ENCODE measurements around the gene EXD3.
"Not testable (repeated sequence)": the region's sequence is repeated elsewhere in the genome, so short reads cannot be mapped to it uniquely, and the experiment has no call there.

The EXD3 gene

DNA sequence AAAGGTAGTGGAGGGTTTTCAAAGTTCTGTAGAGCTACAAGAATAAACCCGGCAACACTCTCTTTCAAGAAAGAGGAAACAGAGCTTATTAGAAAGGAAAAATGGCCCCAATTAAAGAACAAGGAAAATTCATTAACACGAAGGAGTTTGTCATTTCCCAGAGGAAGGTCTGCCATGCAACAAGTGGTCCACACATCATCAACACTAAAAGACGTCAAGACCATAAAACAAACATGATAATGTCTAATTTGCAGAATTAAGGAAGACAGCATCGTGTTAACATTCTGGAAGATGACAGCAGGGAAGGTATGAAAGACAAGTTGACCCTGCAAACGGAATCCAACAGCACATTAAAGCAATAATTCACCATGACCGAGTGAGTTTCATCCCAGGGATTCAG, 92.3 kb downstream of the EXD3 start:
- Histone ChIP-seq H3K4ac (ENCODE audit: low read length) (no peak overlapping the region), H2AFZ (ENCODE audit: low read length) (no peak overlapping the region), H3K9ac (ENCODE audit: low read depth, low read length, poor library complexity) (no peak overlapping the region), H3K4me1 (ENCODE audit: control insufficient read depth in 2 of 2, insufficient read depth in 1 of 2, low read depth in 1 of 2, low read length in 2 of 2) (peaks cover 0 to 1% of the 10 kb centered on the region in 2 donors), H2BK15ac (ENCODE audit: low read length) (no peak overlapping the region), H3K79me1 (ENCODE audit: low read depth, low read length) (no peaks in the 10 kb centered on the region), H3K23ac (ENCODE audit: low read depth, low read length, poor library complexity) (no peak overlapping the region), H2AK5ac (ENCODE audit: low read depth, low read length) (no peak overlapping the region), H4K8ac (ENCODE audit: low read depth, low read length) (no peak overlapping the region), H4K91ac (ENCODE audit: low read depth, low read length, poor library complexity) (no peak overlapping the region), H3K4me2 (ENCODE audit: insufficient read depth, low read length, poor library complexity, severe bottlenecking) (no peak overlapping the region), H3K9me3 (replicated peaks in 1 of 2; ENCODE audit: control insufficient read depth in 2 of 2, insufficient read depth in 1 of 2, low read depth in 1 of 2, low read length in 2 of 2) (no peaks in the 10 kb centered on the region), H3K27me3 (ENCODE audit: control insufficient read depth in 3 of 3, insufficient read depth in 3 of 3, low read depth in 1 of 3, low read length in 3 of 3) (no peaks in the 10 kb centered on the region), H3K18ac (ENCODE audit: low read length) (no peak overlapping the region), H2BK12ac (ENCODE audit: low read length) (no peak overlapping the region), H3K27ac (replicated peaks; ENCODE audit: low read length) (no peak overlapping the region), H2BK120ac (ENCODE audit: low read depth, low read length) (no peak overlapping the region), H3K4me3 (ENCODE audit: low read length in 2 of 2) (no peak overlapping the region), H2BK5ac (ENCODE audit: low read length) (no peak overlapping the region), H3K14ac (ENCODE audit: low read length) (no peak overlapping the region), H3K36me3 (replicated peaks in 1 of 2; ENCODE audit: control insufficient read depth in 2 of 2, insufficient read depth in 2 of 2, low read length in 2 of 2) (no peaks in the 10 kb centered on the region)
- WGBS, 2 donors (ENCODE audit: extremely low coverage in 2 of 2, insufficient read length in 2 of 2, insufficient replicate concordance in 1 of 2): no CpG with 5 or more reads among the region's 6 CpGs
- DNase-seq (ENCODE audit: low spot score): no peak

DNA sequence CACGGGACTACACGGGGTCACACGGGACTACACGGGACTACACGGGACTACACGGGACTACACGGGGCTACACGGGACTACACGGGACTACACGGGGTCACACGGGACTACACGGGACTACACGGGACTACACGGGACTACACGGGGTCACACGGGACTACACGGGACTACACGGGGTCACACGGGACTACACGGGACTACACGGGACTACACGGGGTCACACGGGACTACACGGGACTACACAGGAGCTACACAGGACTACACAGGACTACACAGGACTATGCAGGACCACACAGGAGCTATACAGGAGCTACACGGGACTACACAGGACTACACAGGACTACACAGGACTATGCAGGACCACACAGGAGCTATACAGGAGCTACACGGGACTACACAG, 93.4 kb downstream of the EXD3 start:
- H3K79me1 ChIP-seq (ENCODE audit: low read depth, low read length); H3K23ac ChIP-seq (ENCODE audit: low read depth, low read length, poor library complexity); H3K27ac ChIP-seq (replicated peaks; ENCODE audit: low read length); H3K4me2 ChIP-seq (ENCODE audit: insufficient read depth, low read length, poor library complexity, severe bottlenecking); H2BK5ac ChIP-seq (ENCODE audit: low read length); H3K18ac ChIP-seq (ENCODE audit: low read length); H4K91ac ChIP-seq (ENCODE audit: low read depth, low read length, poor library complexity); DNase-seq (ENCODE audit: low spot score); H3K36me3 ChIP-seq (replicated peaks in 1 of 2; ENCODE audit: control insufficient read depth in 2 of 2, insufficient read depth in 2 of 2, low read length in 2 of 2); H2BK15ac ChIP-seq (ENCODE audit: low read length); H2AFZ ChIP-seq (ENCODE audit: low read length); H3K9me3 ChIP-seq (replicated peaks in 1 of 2; ENCODE audit: control insufficient read depth in 2 of 2, insufficient read depth in 1 of 2, low read depth in 1 of 2, low read length in 2 of 2); H2BK120ac ChIP-seq (ENCODE audit: low read depth, low read length); H4K8ac ChIP-seq (ENCODE audit: low read depth, low read length); H2AK5ac ChIP-seq (ENCODE audit: low read depth, low read length); H3K14ac ChIP-seq (ENCODE audit: low read length); H3K4me1 ChIP-seq (ENCODE audit: control insufficient read depth in 2 of 2, insufficient read depth in 1 of 2, low read depth in 1 of 2, low read length in 2 of 2); H2BK12ac ChIP-seq (ENCODE audit: low read length); H3K27me3 ChIP-seq (ENCODE audit: control insufficient read depth in 3 of 3, insufficient read depth in 3 of 3, low read depth in 1 of 3, low read length in 3 of 3); H3K4ac ChIP-seq (ENCODE audit: low read length); H3K9ac ChIP-seq (ENCODE audit: low read depth, low read length, poor library complexity); H3K4me3 ChIP-seq (ENCODE audit: low read length in 2 of 2): not testable (repeated sequence)
- no CpG with 5 or more reads among the region's 26 CpGs for WGBS, 2 donors (ENCODE audit: extremely low coverage in 2 of 2, insufficient read length in 2 of 2, insufficient replicate concordance in 1 of 2)

DNA sequence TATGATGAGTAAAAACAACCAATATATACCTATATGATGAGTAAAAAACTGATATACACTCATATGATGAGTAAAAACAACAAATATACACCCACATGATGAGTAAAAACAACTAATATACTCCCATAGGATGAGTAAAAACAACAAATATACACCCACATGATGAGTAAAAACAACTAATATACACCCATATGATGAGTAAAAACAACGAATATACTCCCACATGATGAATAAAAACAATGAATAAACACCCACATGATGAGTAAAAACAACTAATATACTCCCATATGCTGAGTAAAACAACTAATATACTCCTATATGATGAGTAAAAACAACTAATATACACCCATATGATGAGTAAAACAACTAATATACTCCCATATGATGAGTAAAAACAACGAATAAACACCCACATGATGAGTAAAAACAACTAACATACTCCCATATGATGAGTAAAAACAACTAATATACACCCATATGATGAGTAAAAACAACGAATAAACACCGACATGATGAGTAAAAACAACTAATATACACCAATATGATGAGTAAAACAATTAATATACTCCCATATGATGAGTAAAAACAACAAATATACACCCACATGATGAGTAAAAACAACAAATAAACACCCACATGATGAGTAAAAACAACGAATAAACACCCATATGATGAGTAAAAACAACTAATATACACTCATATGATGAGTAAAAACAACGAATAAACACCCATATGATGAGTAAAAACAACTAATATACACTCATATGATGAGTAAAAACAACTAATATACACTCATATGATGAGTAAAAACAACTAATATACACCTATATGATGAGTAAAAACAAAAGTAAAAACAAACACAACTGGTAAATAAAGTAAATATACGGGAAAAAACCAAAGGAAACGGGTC, 95.1 kb downstream of the EXD3 start:
- not testable (repeated sequence) for H2AFZ ChIP-seq (ENCODE audit: low read length); H3K27me3 ChIP-seq (ENCODE audit: control insufficient read depth in 3 of 3, insufficient read depth in 3 of 3, low read depth in 1 of 3, low read length in 3 of 3); H2BK12ac ChIP-seq (ENCODE audit: low read length); H3K4me3 ChIP-seq (ENCODE audit: low read length in 2 of 2); H3K4me1 ChIP-seq (ENCODE audit: control insufficient read depth in 2 of 2, insufficient read depth in 1 of 2, low read depth in 1 of 2, low read length in 2 of 2); H4K8ac ChIP-seq (ENCODE audit: low read depth, low read length); H3K4ac ChIP-seq (ENCODE audit: low read length); H2BK5ac ChIP-seq (ENCODE audit: low read length); H3K36me3 ChIP-seq (replicated peaks in 1 of 2; ENCODE audit: control insufficient read depth in 2 of 2, insufficient read depth in 2 of 2, low read length in 2 of 2); H3K18ac ChIP-seq (ENCODE audit: low read length); H3K4me2 ChIP-seq (ENCODE audit: insufficient read depth, low read length, poor library complexity, severe bottlenecking); H3K9ac ChIP-seq (ENCODE audit: low read depth, low read length, poor library complexity); H2BK15ac ChIP-seq (ENCODE audit: low read length); H3K27ac ChIP-seq (replicated peaks; ENCODE audit: low read length); DNase-seq (ENCODE audit: low spot score); H2AK5ac ChIP-seq (ENCODE audit: low read depth, low read length); H3K79me1 ChIP-seq (ENCODE audit: low read depth, low read length); H2BK120ac ChIP-seq (ENCODE audit: low read depth, low read length); H3K23ac ChIP-seq (ENCODE audit: low read depth, low read length, poor library complexity); H4K91ac ChIP-seq (ENCODE audit: low read depth, low read length, poor library complexity); H3K14ac ChIP-seq (ENCODE audit: low read length); H3K9me3 ChIP-seq (replicated peaks in 1 of 2; ENCODE audit: control insufficient read depth in 2 of 2, insufficient read depth in 1 of 2, low read depth in 1 of 2, low read length in 2 of 2)
- no CpG with 5 or more reads among the region's 8 CpGs for WGBS, 2 donors (ENCODE audit: extremely low coverage in 2 of 2, insufficient read length in 2 of 2, insufficient replicate concordance in 1 of 2)

DNA sequence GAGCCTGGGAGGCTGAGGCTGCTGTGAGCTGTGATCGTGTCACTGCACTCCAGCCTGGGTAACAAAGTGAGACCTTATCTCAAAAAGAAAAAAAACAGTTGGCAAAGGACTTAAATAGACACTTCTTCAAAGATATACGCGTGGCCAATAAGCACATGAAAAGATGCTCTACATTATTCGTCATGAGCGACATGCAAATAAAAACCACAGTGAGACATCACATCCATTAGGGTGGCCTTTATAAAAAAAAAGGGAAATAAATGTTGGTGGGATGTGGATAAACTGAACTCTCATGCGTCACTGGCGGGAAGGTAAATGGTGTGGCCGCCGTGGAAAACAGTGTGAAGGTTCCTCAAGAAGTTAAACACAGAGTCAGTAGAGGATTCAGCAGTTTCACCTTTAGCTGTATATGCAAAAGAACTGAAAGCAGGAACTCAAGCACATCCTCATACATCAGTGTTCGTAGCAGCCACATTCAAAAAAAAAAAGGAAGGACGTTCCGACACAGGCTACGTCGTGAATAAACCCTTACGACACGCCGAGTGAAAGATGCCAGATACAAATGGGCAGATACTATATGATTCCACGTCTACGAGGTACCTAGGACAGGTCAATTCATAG, 96.4 kb downstream of the EXD3 start:
- no peaks in the 10 kb centered on the region for H3K36me3 ChIP-seq (replicated peaks in 1 of 2; ENCODE audit: control insufficient read depth in 2 of 2, insufficient read depth in 2 of 2, low read length in 2 of 2)
- H4K8ac ChIP-seq (ENCODE audit: low read depth, low read length): no peak overlapping the region
- no peak overlapping the region for H3K14ac ChIP-seq (ENCODE audit: low read length)
- H3K27ac ChIP-seq (replicated peaks; ENCODE audit: low read length): no peak overlapping the region
- H3K27me3 ChIP-seq (ENCODE audit: control insufficient read depth in 3 of 3, insufficient read depth in 3 of 3, low read depth in 1 of 3, low read length in 3 of 3): no peaks in the 10 kb centered on the region
- no peak overlapping the region for H3K4me3 ChIP-seq (ENCODE audit: low read length in 2 of 2)
- no peak overlapping the region for H4K91ac ChIP-seq (ENCODE audit: low read depth, low read length, poor library complexity)
- H2BK15ac ChIP-seq (ENCODE audit: low read length): no peak overlapping the region
- H3K79me1 ChIP-seq (ENCODE audit: low read depth, low read length): no peaks in the 10 kb centered on the region
- no CpG with 5 or more reads among the region's 19 CpGs for WGBS, 2 donors (ENCODE audit: extremely low coverage in 2 of 2, insufficient read length in 2 of 2, insufficient replicate concordance in 1 of 2)
- peaks cover 0 to 6% of the 10 kb centered on the region in 2 donors for H3K9me3 ChIP-seq (replicated peaks in 1 of 2; ENCODE audit: control insufficient read depth in 2 of 2, insufficient read depth in 1 of 2, low read depth in 1 of 2, low read length in 2 of 2)
- H2AFZ ChIP-seq (ENCODE audit: low read length): no peak overlapping the region
- H3K4me1 ChIP-seq (ENCODE audit: control insufficient read depth in 2 of 2, insufficient read depth in 1 of 2, low read depth in 1 of 2, low read length in 2 of 2): no peaks in the 10 kb centered on the region
- no peak overlapping the region for H3K23ac ChIP-seq (ENCODE audit: low read depth, low read length, poor library complexity)
- no peak overlapping the region for H3K4me2 ChIP-seq (ENCODE audit: insufficient read depth, low read length, poor library complexity, severe bottlenecking)
- H2BK120ac ChIP-seq (ENCODE audit: low read depth, low read length): no peak overlapping the region
- H3K9ac ChIP-seq (ENCODE audit: low read depth, low read length, poor library complexity): no peak overlapping the region
- H2AK5ac ChIP-seq (ENCODE audit: low read depth, low read length): no peak overlapping the region
- no peak overlapping the region for H2BK5ac ChIP-seq (ENCODE audit: low read length)
- no peak overlapping the region for H3K4ac ChIP-seq (ENCODE audit: low read length)
- H3K18ac ChIP-seq (ENCODE audit: low read length): no peak overlapping the region
- no peak for DNase-seq (ENCODE audit: low spot score)
- no peak overlapping the region for H2BK12ac ChIP-seq (ENCODE audit: low read length)
